Upper lobe of left lung (tissue), 6 donors: ENCODE data around the gene UTP25. TPM values are rescaled to one million over a fixed set of nuclear protein-coding genes. Genes with fewer than 3 reads are reported as not detected.

Experiments used
- ATAC-seq, 2 donors: fragments of 200-7000 bp; cut with Tn5 transposase; one replicate each; pipeline ENCODE4 v1.9.1; 2022; ENCODE audit warnings: mild to moderate bottlenecking in 2 of 2, moderate library complexity in 2 of 2; ENCODE audit not compliant: low FRiP score in 2 of 2
- DNase-seq, 2 donors: peaks; one replicate each; pipeline ENCODE4 v3.0.0-alpha.2; 2019 to 2020
- H3K27ac ChIP-seq, 4 donors: fragments of 200-600 bp; sonication (generic); one replicate each; pipeline ENCODE4 v1.5.1; 2016 to 2019
- H3K27me3 ChIP-seq, 4 donors: fragments of 200-600 bp; sonication (generic); one replicate each; pipeline ENCODE4 v1.5.1; 2017 to 2019
- H3K36me3 ChIP-seq, 4 donors: fragments of 200-600 bp; sonication (generic); one replicate each; pipeline ENCODE4 v1.5.1; 2016 to 2019
- H3K4me1 ChIP-seq, 4 donors: fragments of 200-600 bp; sonication (generic); one replicate each; pipeline ENCODE4 v1.5.1; 2018 to 2019
- H3K4me3 ChIP-seq, 4 donors: fragments of 200-600 bp; sonication (generic); one replicate each; pipeline ENCODE4 v1.5.1; 2017 to 2019; ENCODE audit warnings: mild to moderate bottlenecking in 2 of 4, moderate library complexity in 1 of 4
- H3K9me3 ChIP-seq, 4 donors: fragments of 200-600 bp; sonication (generic); one replicate each; pipeline ENCODE4 v1.5.1; 2018 to 2019
- EP300 ChIP-seq, 4 donors: sonication (generic); formaldehyde crosslinking; IDR thresholded peaks; one replicate each; pipeline ENCODE4 v1.5.1; 2017; ENCODE audit warnings: antibody characterized with exemption in 4 of 4, control low read depth in 2 of 4
- POLR2A ChIP-seq, 4 donors: fragments of 450-650 bp; IDR thresholded peaks; one replicate each; pipeline ENCODE4 v1.5.1; 2016 to 2017; ENCODE audit warnings: antibody characterized with exemption in 4 of 4, mild to moderate bottlenecking in 2 of 4
- POLR2AphosphoS5 ChIP-seq, 2 donors: sonication (generic); formaldehyde crosslinking; IDR thresholded peaks; one replicate each; pipeline ENCODE4 v1.5.1; 2017; ENCODE audit warnings: antibody characterized with exemption in 2 of 2
- WGBS, 2 donors: methylation state at CpG; one replicate each; pipeline ENCODE4 v1.1.5; 2017 to 2018; 5-methylcytosine and 5-hydroxymethylcytosine counted together
- total RNA-seq, 6 donors: library from RNA; depleted of rRNA in 4 of 6; stranded (reverse); fragments of >200 nt in 4 of 6; gene quantifications; one replicate each; pipeline versions ENCODE4 v1.1.0 to v1.2.1, GENCODE V29; 2016 to 2021
- TF ChIP-seq, protein P1 (sequence below), 6 experiments: fragments of 450-650 bp in 4 of 6; fragments of 200-600 bp in 2 of 6; sonication (generic) in 2 of 6; IDR thresholded peaks; one replicate each; pipeline ENCODE4 v1.5.1; 2016 to 2019; ENCODE audit warnings: antibody characterized with exemption in 6 of 6
- donor health status: DM: no; HTN: no; CAD: no; lungs with moderate emphysema.
- donor health status: DM: no; HTN: yes; CAD: no; lungs with severe emphysema.

The UTP25 gene
- total RNA-seq, 6 donors from 2014 or later, result 2.4 to 9.4 (median 7.9) TPM

DNA sequence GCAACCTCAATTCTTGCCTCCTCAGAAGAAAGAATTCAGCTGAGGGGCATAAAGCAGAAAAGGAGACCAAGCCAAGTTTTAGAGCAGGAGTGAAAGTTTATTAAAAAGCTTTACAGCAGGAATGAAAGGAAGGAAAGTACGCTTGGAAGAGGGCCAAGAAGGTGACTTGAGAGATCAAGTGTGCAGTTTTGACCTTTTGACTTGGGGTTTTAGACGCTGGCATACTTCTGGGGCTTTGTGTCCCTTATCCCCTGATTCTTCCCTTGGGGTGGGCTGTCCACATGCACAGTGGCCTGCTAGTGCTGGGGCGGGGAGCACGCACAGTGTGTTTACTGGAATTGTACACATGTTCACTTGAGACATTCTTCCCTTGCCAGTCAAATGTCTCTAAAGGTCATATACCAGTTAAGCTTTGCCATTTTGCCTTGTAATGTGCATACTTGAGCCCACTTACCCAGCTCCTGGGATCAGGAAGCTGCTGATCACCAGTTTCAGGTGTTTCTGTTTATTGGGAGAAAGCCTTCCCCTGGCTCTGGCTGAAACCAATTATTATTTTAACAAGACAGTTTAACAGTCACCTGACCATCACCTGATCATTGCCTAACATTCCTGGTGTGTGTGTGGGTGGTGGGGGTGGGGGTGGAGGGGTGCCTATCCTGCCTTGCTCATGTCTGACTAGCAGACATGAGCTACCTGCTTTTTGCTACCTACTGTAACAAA is 36.2 kb downstream of the UTP25 start:
- Histone ChIP-seq H3K36me3 (no peaks in the 10 kb centered on the region), H3K9me3 (peaks cover 0 to 6% (median 5%) of the 10 kb centered on the region in 4 donors), H3K4me3 (no peak overlapping the region), H3K4me1 (peaks cover 0 to 4% (median 0%) of the 10 kb centered on the region in 4 donors), H3K27me3 (no peaks in the 10 kb centered on the region), H3K27ac (no peak overlapping the region)
- WGBS, 2 donors, result 44 to 45% methylated on average over 4 of the region's 4 CpGs
- DNase-seq, result no peak
- TF ChIP-seq EP300 (IDR thresholded peaks at IDR 0.05) (no peak), POLR2A (IDR thresholded peaks at IDR 0.05) (no peak), POLR2AphosphoS5 (IDR thresholded peaks at IDR 0.05) (no peak)
- TF ChIP-seq, protein P1, sequence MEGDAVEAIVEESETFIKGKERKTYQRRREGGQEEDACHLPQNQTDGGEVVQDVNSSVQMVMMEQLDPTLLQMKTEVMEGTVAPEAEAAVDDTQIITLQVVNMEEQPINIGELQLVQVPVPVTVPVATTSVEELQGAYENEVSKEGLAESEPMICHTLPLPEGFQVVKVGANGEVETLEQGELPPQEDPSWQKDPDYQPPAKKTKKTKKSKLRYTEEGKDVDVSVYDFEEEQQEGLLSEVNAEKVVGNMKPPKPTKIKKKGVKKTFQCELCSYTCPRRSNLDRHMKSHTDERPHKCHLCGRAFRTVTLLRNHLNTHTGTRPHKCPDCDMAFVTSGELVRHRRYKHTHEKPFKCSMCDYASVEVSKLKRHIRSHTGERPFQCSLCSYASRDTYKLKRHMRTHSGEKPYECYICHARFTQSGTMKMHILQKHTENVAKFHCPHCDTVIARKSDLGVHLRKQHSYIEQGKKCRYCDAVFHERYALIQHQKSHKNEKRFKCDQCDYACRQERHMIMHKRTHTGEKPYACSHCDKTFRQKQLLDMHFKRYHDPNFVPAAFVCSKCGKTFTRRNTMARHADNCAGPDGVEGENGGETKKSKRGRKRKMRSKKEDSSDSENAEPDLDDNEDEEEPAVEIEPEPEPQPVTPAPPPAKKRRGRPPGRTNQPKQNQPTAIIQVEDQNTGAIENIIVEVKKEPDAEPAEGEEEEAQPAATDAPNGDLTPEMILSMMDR (IDR thresholded peaks at IDR 0.05), result no peak
- no peak for ATAC-seq

DNA sequence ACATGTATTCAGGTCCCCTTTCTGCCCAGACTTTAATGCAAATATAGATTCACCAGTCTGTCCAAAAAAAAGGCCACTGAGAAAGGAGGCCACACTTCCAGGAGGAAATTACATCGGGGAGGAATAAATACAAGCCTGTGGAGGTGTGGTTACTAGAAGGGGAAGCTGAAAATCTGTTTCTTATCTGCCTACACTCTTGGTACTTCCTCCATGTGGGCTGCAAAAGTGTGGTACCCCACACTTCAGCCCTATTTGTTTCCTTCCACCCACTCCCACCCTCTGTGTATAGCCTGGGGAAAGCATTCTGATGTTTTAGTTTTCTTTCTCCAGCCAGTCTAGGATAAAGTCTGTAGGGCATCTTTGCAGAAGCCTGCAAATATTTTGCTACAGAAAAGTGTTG is 38.4 kb downstream of the UTP25 start:
- DNase-seq, result no peak
- Histone ChIP-seq H3K4me1 (peaks cover 0 to 4% (median 0%) of the 10 kb centered on the region in 4 donors), H3K4me3 (no peak overlapping the region), H3K27ac (no peak overlapping the region), H3K36me3 (no peaks in the 10 kb centered on the region), H3K27me3 (no peaks in the 10 kb centered on the region), H3K9me3 (peaks cover 0 to 6% (median 5%) of the 10 kb centered on the region in 4 donors)
- no peak for ATAC-seq
- 35 to 63% methylated on average over 1 of the region's 1 CpG for WGBS, 2 donors
- TF ChIP-seq POLR2AphosphoS5 (IDR thresholded peaks at IDR 0.05), result no peak
- TF ChIP-seq, protein P1 (IDR thresholded peaks at IDR 0.05), result no peak
- TF ChIP-seq EP300 (IDR thresholded peaks at IDR 0.05), result no peak
- no peak for TF ChIP-seq POLR2A (IDR thresholded peaks at IDR 0.05)

DNA sequence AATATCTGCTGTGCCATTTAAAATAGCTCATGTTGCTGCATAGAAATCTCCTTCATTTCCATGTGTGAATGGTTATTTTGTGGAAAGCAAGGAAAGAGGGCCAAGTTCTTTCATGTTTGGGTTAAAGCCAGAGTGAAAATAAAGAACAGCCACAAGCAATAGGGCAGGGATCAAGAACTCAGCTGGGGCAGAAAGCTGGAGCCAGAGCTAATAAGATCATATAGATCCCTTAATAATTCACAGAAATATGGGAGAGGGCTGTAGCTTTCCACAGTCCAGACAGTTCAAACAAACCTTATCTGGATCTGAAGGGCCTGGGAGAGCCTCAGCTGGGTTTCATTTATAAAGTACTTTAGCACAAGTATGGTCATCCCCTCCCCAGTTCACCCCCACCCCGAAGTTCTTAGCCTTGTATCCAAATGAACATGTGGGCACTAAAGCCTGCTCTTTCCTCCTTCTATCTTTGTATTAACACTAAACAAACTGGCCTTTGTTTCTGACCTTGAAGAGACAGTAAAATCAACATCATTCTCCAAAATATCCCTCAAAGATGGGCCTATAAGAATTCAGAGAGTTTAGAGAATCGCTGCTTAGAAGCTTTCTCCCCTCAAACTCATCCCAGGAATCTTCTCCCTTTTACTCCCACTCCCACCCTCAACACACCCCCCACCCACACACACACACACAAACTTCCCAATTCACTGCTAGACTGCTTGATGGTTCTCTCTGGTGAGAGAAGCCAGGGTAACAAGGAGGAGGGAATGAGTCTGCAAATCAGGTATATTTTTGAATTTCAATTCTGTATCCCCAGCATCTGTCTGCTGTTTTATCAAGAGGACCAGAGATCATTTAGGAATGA is 41.7 kb downstream of the UTP25 start:
- H3K9me3 ChIP-seq, result peaks cover 0 to 6% (median 5%) of the 10 kb centered on the region in 4 donors
- no peak overlapping the region for H3K27ac ChIP-seq
- WGBS, 2 donors, result 49% methylated on average over 2 of the region's 2 CpGs
- no peaks in the 10 kb centered on the region for H3K4me1 ChIP-seq
- H3K4me3 ChIP-seq, result no peak overlapping the region
- TF ChIP-seq EP300 (IDR thresholded peaks at IDR 0.05) (no peak), POLR2A (IDR thresholded peaks at IDR 0.05) (no peak), POLR2AphosphoS5 (IDR thresholded peaks at IDR 0.05) (no peak)
- TF ChIP-seq, protein P1 (IDR thresholded peaks at IDR 0.05), result no peak
- no peak for DNase-seq
- ATAC-seq, result no peak
- H3K36me3 ChIP-seq, result no peaks in the 10 kb centered on the region
- no peaks in the 10 kb centered on the region for H3K27me3 ChIP-seq

DNA sequence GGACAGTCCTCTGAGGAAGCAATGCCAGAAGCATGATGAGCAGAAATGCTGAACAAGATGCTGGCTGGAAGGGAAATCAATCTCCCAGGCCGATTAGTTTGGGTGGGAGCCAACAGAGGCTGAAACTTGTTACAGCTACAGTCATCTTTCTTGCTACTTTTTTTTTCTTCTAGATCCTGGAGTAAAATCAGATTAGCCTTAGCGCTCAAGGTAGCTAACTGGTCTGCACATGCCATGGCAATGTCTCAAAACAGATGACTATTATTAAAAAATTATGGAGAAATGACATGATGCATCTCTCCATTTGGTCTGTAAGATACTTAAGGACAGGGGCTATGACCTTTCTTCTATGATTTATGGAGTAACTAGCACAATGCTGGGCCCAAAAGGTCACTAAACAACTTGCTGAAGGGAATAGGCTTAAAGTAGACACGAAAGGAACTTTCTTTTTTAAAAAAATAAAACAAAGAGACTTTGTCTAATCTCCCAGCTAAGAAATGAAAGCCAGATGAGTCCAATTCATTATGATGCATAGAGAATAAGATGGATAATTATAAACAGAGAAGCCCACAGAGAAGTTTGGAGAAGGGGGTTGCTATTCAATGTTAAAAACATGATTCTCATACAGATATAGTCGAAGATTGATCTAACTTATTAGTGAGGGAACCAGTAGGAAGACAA is 42.5 kb downstream of the UTP25 start:
- WGBS, 2 donors, result 48 to 64% methylated on average over 4 of the region's 4 CpGs
- TF ChIP-seq POLR2A (IDR thresholded peaks at IDR 0.05), result no peak
- TF ChIP-seq, protein P1 (IDR thresholded peaks at IDR 0.05), result no peak
- no peak for TF ChIP-seq EP300 (IDR thresholded peaks at IDR 0.05)
- no peak for TF ChIP-seq POLR2AphosphoS5 (IDR thresholded peaks at IDR 0.05)
- no peak overlapping the region for H3K4me3 ChIP-seq
- no peaks in the 10 kb centered on the region for H3K36me3 ChIP-seq
- H3K27me3 ChIP-seq, result no peaks in the 10 kb centered on the region
- DNase-seq, result no peak
- H3K27ac ChIP-seq, result no peak overlapping the region
- no peaks in the 10 kb centered on the region for H3K4me1 ChIP-seq
- no peak for ATAC-seq
- H3K9me3 ChIP-seq, result peaks cover 0 to 6% (median 5%) of the 10 kb centered on the region in 4 donors
